ENCODE results near the gene SUMO2.
A peak's percentile ranks its signal among the peaks of the same experiment; 100 is the strongest.
"Not testable (repeated sequence)": the region's sequence is repeated elsewhere in the genome, so short reads cannot be mapped to it uniquely, and the experiment has no call there.

SUMO2 gene

GRCh38 chr17:75182569-75183436 lies at the start of gene SUMO2:
Gene SUMO2, minus strand, starts transcription at chr17:75182959. Its CDS starts 125 bp downstream, at chr17:75182834.
- peak; percentile 96 for DNase-seq

GRCh38 chr17:75231741-75232464 lies 49.1 kb upstream of the SUMO2 start:
- no peak for DNase-seq

GRCh38 chr17:75231071-75231470 lies 48.3 kb upstream of the SUMO2 start:
- no peak for DNase-seq

- no peak for DNase-seq
Observed at GRCh38 chr17:75228847-75229246, 46.1 kb upstream of the SUMO2 start.

GRCh38 chr17:75228305-75228704 lies 45.5 kb upstream of the SUMO2 start:
- no peak for DNase-seq

GRCh38 chr17:75227729-75228128 lies 45.0 kb upstream of the SUMO2 start:
- DNase-seq, result no peak

GRCh38 chr17:75225016-75225415 lies 42.3 kb upstream of the SUMO2 start:
- DNase-seq, result no peak

- no peak for DNase-seq
Observed at GRCh38 chr17:75219815-75220214, 37.1 kb upstream of the SUMO2 start.

GRCh38 chr17:75218131-75218530 lies 35.4 kb upstream of the SUMO2 start:
- no peak for DNase-seq

- DNase-seq, result no peak
Observed at GRCh38 chr17:75209061-75209460, 26.3 kb upstream of the SUMO2 start.

- DNase-seq, result no peak
Observed at GRCh38 chr17:75208161-75208560, 25.4 kb upstream of the SUMO2 start.

GRCh38 chr17:75207760-75208159 lies 25.0 kb upstream of the SUMO2 start:
- DNase-seq, result no peak

GRCh38 chr17:75207050-75207407 lies 24.3 kb upstream of the SUMO2 start:
- DNase-seq, result not testable (repeated sequence)

GRCh38 chr17:75205793-75206163 lies 23.0 kb upstream of the SUMO2 start:
- DNase-seq, result no peak

- DNase-seq, result peak; percentile 87
Observed at GRCh38 chr17:75205037-75205792, 22.5 kb upstream of the SUMO2 start, which contains the start of gene NUP85. Gene NUP85, plus strand, starts transcription at chr17:75205679. Its CDS starts 83 bp downstream, at chr17:75205762.

- DNase-seq, result no peak
Observed at GRCh38 chr17:75199886-75200618, 17.3 kb upstream of the SUMO2 start.

GRCh38 chr17:75194879-75195278 lies 12.1 kb upstream of the SUMO2 start:
- no peak for DNase-seq

- DNase-seq, result no peak
Observed at GRCh38 chr17:75191584-75191983, 8.8 kb upstream of the SUMO2 start.

GRCh38 chr17:75188614-75189013 lies 5.9 kb upstream of the SUMO2 start:
- no peak for DNase-seq

- no peak for DNase-seq
Observed at GRCh38 chr17:75183999-75184884, 1.5 kb upstream of the SUMO2 start.

GRCh38 chr17:75182319-75182568 lies 515 bp downstream of the SUMO2 start:
- no peak for DNase-seq
